Esophagus mucosa (tissue), 1 donor: ENCODE measurements around the gene SMU1. TPM values are rescaled to one million over a fixed set of nuclear protein-coding genes. Genes with fewer than 3 reads are reported as not detected.
A peak's percentile ranks its signal among the peaks of the same experiment; 100 is the strongest.

Source experiments
- ATAC-seq: fragments of 200-7000 bp; cut with Tn5 transposase; one replicate; pipeline ENCODE4 v1.9.1; 2020
- total RNA-seq: library from RNA; stranded (reverse); gene quantifications from one replicate; pipeline ENCODE4 v1.2.4, GENCODE V29; 2023
- donor health status: DM: yes; HTN: yes; CAD: no.

The SMU1 gene
- total RNA-seq, 1 donor from 2014 or later = 11.4 TPM

GRCh38 chr9:33044162-33044673 is 32.3 kb downstream of the SMU1 start:
- peak; percentile 93 for ATAC-seq

- ATAC-seq = no peak
Measured at GRCh38 chr9:33043671-33044070, 32.8 kb downstream of the SMU1 start.

- no peak for ATAC-seq
Measured at GRCh38 chr9:33042473-33042872, 34.0 kb downstream of the SMU1 start.

- ATAC-seq = no peak
Measured at GRCh38 chr9:33041432-33042188, 34.9 kb downstream of the SMU1 start.

- ATAC-seq = no peak
Measured at GRCh38 chr9:33040792-33041431, 35.6 kb downstream of the SMU1 start.

- no peak for ATAC-seq
Measured at GRCh38 chr9:33032865-33033264, 43.6 kb downstream of the SMU1 start.

- no peak for ATAC-seq
Measured at GRCh38 chr9:33032292-33032691, 44.2 kb downstream of the SMU1 start.

- ATAC-seq = no peak
Measured at GRCh38 chr9:33030285-33030684, 46.2 kb downstream of the SMU1 start.

- no peak for ATAC-seq
Measured at GRCh38 chr9:33029231-33029786, 47.2 kb downstream of the SMU1 start.

- peak; percentile 42 for ATAC-seq
Measured at GRCh38 chr9:33025572-33026342, 50.7 kb downstream of the SMU1 start.

GRCh38 chr9:33024966-33025571 is 51.4 kb downstream of the SMU1 start, which contains the start of gene DNAJA1:
Gene DNAJA1 (plus strand): TSS chr9:33025273. CDS start chr9:33026485, 1,212 bp downstream.
- ATAC-seq = peak; percentile 97

- peak; percentile 17 for ATAC-seq
Measured at GRCh38 chr9:33024126-33024965, 52.1 kb downstream of the SMU1 start.

- ATAC-seq = no peak
Measured at GRCh38 chr9:33023661-33024060, 52.8 kb downstream of the SMU1 start.

- no peak for ATAC-seq
Measured at GRCh38 chr9:33022755-33023154, 53.7 kb downstream of the SMU1 start.

GRCh38 chr9:33022303-33022702 is 54.2 kb downstream of the SMU1 start:
- ATAC-seq = no peak

- ATAC-seq = no peak
Measured at GRCh38 chr9:33019797-33020196, 56.7 kb downstream of the SMU1 start.

GRCh38 chr9:33017283-33018041 is 59.0 kb downstream of the SMU1 start:
- ATAC-seq = no peak

- no peak for ATAC-seq
Measured at GRCh38 chr9:33014665-33015014, 61.8 kb downstream of the SMU1 start.

GRCh38 chr9:33013962-33014664 is 62.4 kb downstream of the SMU1 start:
- no peak for ATAC-seq
